Hepatocyte (in vitro differentiated cells): ENCODE measurements around the gene SLC38A11. TPM values are rescaled to one million over a fixed set of nuclear protein-coding genes. Genes with fewer than 3 reads are reported as not detected.

Experiments
- DNase-seq: peaks from one replicate; pipeline ENCODE4 v3.0.0-alpha.2; 2016; ENCODE audit warnings: low spot score
- H2AFZ ChIP-seq: fragments of 200-600 bp; sonication (generic); 2 replicates; pipeline ENCODE4 v1.6.0; 2016; ENCODE audit warnings: antibody characterized with exemption, mild to moderate bottlenecking
- H3K27ac ChIP-seq: fragments of 200-600 bp; sonication (generic); 2 replicates; pipeline ENCODE4 v1.5.1; 2016; ENCODE audit warnings: mild to moderate bottlenecking
- H3K27me3 ChIP-seq: fragments of 200-600 bp; sonication (generic); 2 replicates; pipeline ENCODE4 v1.6.1; 2016
- H3K36me3 ChIP-seq: fragments of 200-600 bp; sonication (generic); replicated peaks from 2 replicates; pipeline ENCODE4 v1.5.1; 2016; ENCODE audit warnings: low read depth; ENCODE audit not compliant: insufficient read depth
- H3K4me1 ChIP-seq: fragments of 200-600 bp; sonication (generic); 2 replicates; pipeline ENCODE4 v1.5.1; 2016; ENCODE audit warnings: mild to moderate bottlenecking, moderate library complexity; ENCODE audit not compliant: insufficient read depth
- H3K4me2 ChIP-seq: fragments of 200-600 bp; sonication (generic); 2 replicates; pipeline ENCODE4 v1.6.0; 2016
- H3K4me3 ChIP-seq: fragments of 200-600 bp; sonication (generic); 2 replicates; pipeline ENCODE4 v1.5.1; 2016; ENCODE audit warnings: mild to moderate bottlenecking
- H3K79me2 ChIP-seq: fragments of 200-600 bp; sonication (generic); 2 replicates; pipeline ENCODE4 v1.6.0; 2017; ENCODE audit warnings: mild to moderate bottlenecking
- H3K9me2 ChIP-seq: fragments of 200-600 bp; sonication (generic); replicated peaks from 2 replicates; pipeline ENCODE4 v1.6.0; 2017; ENCODE audit warnings: mild to moderate bottlenecking; ENCODE audit not compliant: insufficient read depth
- H3K9me3 ChIP-seq: fragments of 200-600 bp; sonication (generic); 2 replicates; pipeline ENCODE4 v1.5.1; 2016; ENCODE audit warnings: low read depth, mild to moderate bottlenecking
- H4K20me1 ChIP-seq: fragments of 200-600 bp; sonication (generic); 2 replicates; pipeline ENCODE4 v1.6.0; 2016; ENCODE audit warnings: mild to moderate bottlenecking; ENCODE audit not compliant: insufficient read depth, poor library complexity, severe bottlenecking
- CTCF ChIP-seq: fragments of 200-600 bp; sonication (generic); IDR thresholded peaks from 2 replicates; pipeline ENCODE4 v1.5.1; 2016; ENCODE audit warnings: antibody characterized with exemption, mild to moderate bottlenecking; ENCODE audit not compliant: poor library complexity
- EZH2 ChIP-seq: fragments of 200-600 bp; sonication (generic); IDR thresholded peaks from 2 replicates; pipeline ENCODE4 v1.6.1; 2016; ENCODE audit warnings: antibody characterized with exemption, mild to moderate bottlenecking, borderline replicate concordance
- EZH2phosphoT487 ChIP-seq: fragments of 200-600 bp; sonication (generic); IDR thresholded peaks from one replicate; pipeline ENCODE4 v1.6.1; 2018; ENCODE audit warnings: antibody characterized with exemption, mild to moderate bottlenecking, low read depth, moderate library complexity; ENCODE audit not compliant: unreplicated experiment, severe bottlenecking
- WGBS: methylation state at CpG from one replicate; pipeline ENCODE4 v1.1.6; 2016; ENCODE audit warnings: low lambda C conversion rate; ENCODE audit errors: missing lambda C conversion rate; 5-methylcytosine and 5-hydroxymethylcytosine counted together
- polyA plus RNA-seq: library from polyadenylated mRNA; unstranded; fragments of >200 nt; fragmentation: Nextera tagmentation; extraction: Ambion mirVana; gene quantifications from 2 replicates; pipeline ENCODE4 v1.2.1, GENCODE V29; 2016
- total RNA-seq: library from RNA; depleted of rRNA; stranded (reverse); fragments of >200 nt; gene quantifications from 2 replicates; pipeline ENCODE4 v1.2.3, GENCODE V29; 2014

The SLC38A11 gene
- total and polyA plus RNA-seq, 2 experiments from 2014 or later = 7.7 to 8.4 TPM

GRCh38 chr2:164964700-164965099, 9.4 kb upstream of the SLC38A11 start:
- Histone ChIP-seq H3K9me3 (no peaks in the 10 kb centered on the region), H3K4me3 (no peak overlapping the region), H3K4me2 (no peak overlapping the region), H3K27ac (no peak overlapping the region), H3K4me1 (no peaks in the 10 kb centered on the region), H2AFZ (no peak overlapping the region), H3K27me3 (no peaks in the 10 kb centered on the region), H3K79me2 (no peaks in the 10 kb centered on the region), H3K36me3 (no peaks in the 10 kb centered on the region), H4K20me1 (no peaks in the 10 kb centered on the region), H3K9me2 (no peaks in the 10 kb centered on the region)
- no peak for DNase-seq
- WGBS = 86% methylated on average over 1 of the region's 1 CpG
- no peak for TF ChIP-seq CTCF
- TF ChIP-seq EZH2 = no peak

- Histone ChIP-seq H3K27ac (no peak overlapping the region), H3K4me2 (no peak overlapping the region), H3K36me3 (no peaks in the 10 kb centered on the region), H2AFZ (no peak overlapping the region), H3K9me3 (no peaks in the 10 kb centered on the region), H3K27me3 (no peaks in the 10 kb centered on the region), H4K20me1 (no peaks in the 10 kb centered on the region), H3K9me2 (no peaks in the 10 kb centered on the region), H3K4me3 (no peak overlapping the region), H3K79me2 (no peaks in the 10 kb centered on the region), H3K4me1 (no peaks in the 10 kb centered on the region)
- no peak for TF ChIP-seq EZH2
- TF ChIP-seq CTCF = no peak
- TF ChIP-seq EZH2phosphoT487 = no peak
- no peak for DNase-seq
- 87% methylated on average over 2 of the region's 2 CpGs for WGBS
These were observed 4.8 kb upstream of the SLC38A11 start for GRCh38 chr2:164960159-164960558.

- H4K20me1 ChIP-seq = no peaks in the 10 kb centered on the region
- 91% methylated on average over 4 of the region's 4 CpGs for WGBS
- no peak overlapping the region for H3K27ac ChIP-seq
- H3K27me3 ChIP-seq = no peaks in the 10 kb centered on the region
- H3K4me1 ChIP-seq = no peaks in the 10 kb centered on the region
- H2AFZ ChIP-seq = no peak overlapping the region
- H3K9me3 ChIP-seq = no peaks in the 10 kb centered on the region
- no peak overlapping the region for H3K4me2 ChIP-seq
- no peak overlapping the region for H3K4me3 ChIP-seq
- DNase-seq = no peak
- no peaks in the 10 kb centered on the region for H3K79me2 ChIP-seq
- no peak for TF ChIP-seq EZH2phosphoT487
- TF ChIP-seq EZH2 = no peak
- TF ChIP-seq CTCF = no peak
- no peaks in the 10 kb centered on the region for H3K36me3 ChIP-seq
- no peaks in the 10 kb centered on the region for H3K9me2 ChIP-seq
These were observed 1.1 kb downstream of the SLC38A11 start for GRCh38 chr2:164954186-164954585.

DNA sequence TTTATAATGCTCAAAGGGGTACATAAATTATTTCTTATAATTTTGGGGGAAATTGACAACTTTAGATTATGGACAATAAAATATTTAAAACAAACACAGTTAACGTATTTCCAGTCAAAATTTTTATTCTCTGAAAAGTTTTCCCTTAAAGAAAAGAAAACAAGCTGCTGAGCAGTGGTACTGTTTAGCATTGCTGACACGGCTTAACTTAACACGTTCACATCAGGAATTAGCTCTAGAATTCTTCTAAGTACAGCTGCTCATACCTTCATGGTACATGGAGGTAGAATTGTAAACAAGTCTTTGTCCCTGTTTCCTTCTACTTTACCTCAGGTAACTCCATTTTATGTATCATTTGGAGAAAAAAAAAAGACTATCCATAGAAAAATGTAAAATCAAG, 2.0 kb downstream of the SLC38A11 start:
- Histone ChIP-seq H3K27me3 (no peaks in the 10 kb centered on the region), H3K9me2 (no peaks in the 10 kb centered on the region), H3K27ac (no peak overlapping the region), H3K4me3 (no peak overlapping the region), H2AFZ (no peak overlapping the region), H4K20me1 (no peaks in the 10 kb centered on the region), H3K4me2 (no peak overlapping the region), H3K79me2 (no peaks in the 10 kb centered on the region), H3K4me1 (no peaks in the 10 kb centered on the region), H3K9me3 (no peaks in the 10 kb centered on the region), H3K36me3 (no peaks in the 10 kb centered on the region)
- TF ChIP-seq EZH2phosphoT487 (no peak), CTCF (no peak), EZH2 (no peak)
- no peak for DNase-seq
- WGBS = 39% methylated on average over 3 of the region's 3 CpGs
